Naive thymus-derived CD4-positive, alpha-beta T cell (primary cell): ENCODE data around the gene TRIO. TPM values are rescaled to one million over a fixed set of nuclear protein-coding genes. Genes with fewer than 3 reads are reported as not detected.

Experiments used
- ATAC-seq: fragments of 150-1000 bp; cut with Tn5 transposase; 2 replicates; pipeline ENCODE4 v1.10.0; 2021; ENCODE audit warnings: mild to moderate bottlenecking, moderate library complexity
- CTCF ChIA-PET: fragments of 350-600 bp; sonication (Branson Sonifier 250); formaldehyde crosslinking; loops from one replicate; lab custom pipeline; 2021; ENCODE audit warnings: antibody characterized with exemption; lab: Charles Lee
- POLR2A ChIA-PET: fragments of 350-600 bp; sonication (Branson Sonifier 250); formaldehyde crosslinking; loops from one replicate; lab custom pipeline; 2021; ENCODE audit warnings: antibody characterized with exemption, inconsistent platforms; lab: Charles Lee
- DNase-seq, 9 donors: peaks; one replicate each; pipeline versions ENCODE4 v3.0.0 to v3.0.0-alpha.2; 2020 to 2022; ENCODE audit warnings: mixed read lengths in 1 of 9
- H3K27ac ChIP-seq: one replicate; pipeline ENCODE4 v1.7.0; 2013; ENCODE audit warnings: mild to moderate bottlenecking, low read depth, low read length, moderate library complexity
- H3K27me3 ChIP-seq, 2 donors: one replicate each; pipeline ENCODE4 v1.7.0; 2013; ENCODE audit warnings: low read length in 2 of 2, mild to moderate bottlenecking in 2 of 2, moderate library complexity in 2 of 2; ENCODE audit not compliant: control insufficient read depth in 2 of 2, insufficient read depth in 2 of 2
- H3K36me3 ChIP-seq, 3 experiments: 1 replicate in 2 of 3; 2 replicates in 1 of 3; pipeline ENCODE4 v1.7.0; 2013; ENCODE audit warnings: low read length in 3 of 3, mild to moderate bottlenecking in 3 of 3, moderate library complexity in 1 of 3; ENCODE audit not compliant: insufficient read depth in 3 of 3, control insufficient read depth in 2 of 3
- H3K4me1 ChIP-seq, 2 donors: one replicate each; pipeline ENCODE4 v1.7.0; 2013; ENCODE audit warnings: low read length in 2 of 2, mild to moderate bottlenecking in 2 of 2, moderate library complexity in 1 of 2; ENCODE audit not compliant: control insufficient read depth in 2 of 2, insufficient read depth in 2 of 2
- H3K4me3 ChIP-seq: 2 replicates; pipeline ENCODE4 v1.7.0; 2013; ENCODE audit warnings: mild to moderate bottlenecking, low read length
- H3K9me3 ChIP-seq, 3 experiments: 1 replicate in 2 of 3; 2 replicates in 1 of 3; pipeline ENCODE4 v1.7.0; 2013; ENCODE audit warnings: low read length in 3 of 3; ENCODE audit not compliant: control insufficient read depth in 2 of 3
- H3K27ac Mint-ChIP-seq, 9 donors: one replicate each; pipeline ENCODE4 v1.8.0; 2020 to 2022; ENCODE audit warnings: mixed read lengths in 9 of 9, mild to moderate bottlenecking in 8 of 9, moderate library complexity in 5 of 9, inconsistent platforms in 2 of 9
- H3K27me3 Mint-ChIP-seq, 5 donors: one replicate each; pipeline ENCODE4 v1.8.0; 2021 to 2022; ENCODE audit warnings: mixed read lengths in 5 of 5, mild to moderate bottlenecking in 1 of 5
- H3K36me3 Mint-ChIP-seq, 5 donors: one replicate each; pipeline ENCODE4 v1.8.0; 2020 to 2022; ENCODE audit warnings: mixed read lengths in 5 of 5, mild to moderate bottlenecking in 3 of 5, inconsistent platforms in 1 of 5
- H3K4me1 Mint-ChIP-seq, 7 donors: one replicate each; pipeline ENCODE4 v1.8.0; 2020 to 2022; ENCODE audit warnings: mixed read lengths in 7 of 7, mild to moderate bottlenecking in 3 of 7, inconsistent platforms in 1 of 7
- H3K4me3 Mint-ChIP-seq, 10 donors: one replicate each; pipeline ENCODE4 v1.8.0; 2020 to 2022; ENCODE audit warnings: mild to moderate bottlenecking in 10 of 10, mixed read lengths in 10 of 10, moderate library complexity in 6 of 10, inconsistent platforms in 2 of 10
- H3K9me3 Mint-ChIP-seq, 11 donors: one replicate each; pipeline ENCODE4 v1.8.0; 2020 to 2022; ENCODE audit warnings: mixed read lengths in 11 of 11, mild to moderate bottlenecking in 4 of 11, inconsistent platforms in 1 of 11, moderate library complexity in 1 of 11
- intact Hi-C, 2 donors: fragments of 100-400 bp; cut with micrococcal nuclease; formaldehyde crosslinking; loops; one replicate each; pipeline ENCODE4 v1.15.1; 2023
- polyA plus RNA-seq, 2 donors: library from polyadenylated mRNA; unstranded; fragments of 300-500 nt; fragmentation: Illumina TruSeq; gene quantifications; one replicate each; pipeline ENCODE4 v1.2.3, GENCODE V29; 2021
- total RNA-seq, 6 experiments: library from RNA in 5 of 6; stranded (reverse) in 5 of 6; gene quantifications; 1 replicate in 5 of 6; 2 replicates in 1 of 6; pipeline ENCODE4 v1.2.3 and lab custom pipeline; 2021 to 2026

Gene TRIO
- total and polyA plus RNA-seq, 7 experiments from 2014 or later = 0.16 to 45.9 (median 5.7) TPM

- POLR2A ChIA-PET = no interaction called here
- Histone ChIP-seq H3K4me3 (no peak overlapping the region), H3K27ac (no peak overlapping the region), H3K36me3 (no peaks in the 10 kb centered on the region), H3K27me3 (peaks cover 0 to 5% of the 10 kb centered on the region in 2 donors), H3K9me3 (no peaks in the 10 kb centered on the region), H3K4me1 (no peaks in the 10 kb centered on the region)
- Mint-ChIP-seq H3K36me3 (no peaks in the 10 kb centered on the region), H3K27me3 (peaks cover 11 to 30% (median 14%) of the 10 kb centered on the region in 5 donors), H3K27ac (no peak overlapping the region), H3K9me3 (no peaks in the 10 kb centered on the region), H3K4me3 (peak overlapping the region in 1 of 10 donors; percentile 1), H3K4me1 (peaks cover 6 to 12% (median 6%) of the 10 kb centered on the region in 7 donors)
- no peak for ATAC-seq
- CTCF ChIA-PET = no interaction called here
- intact Hi-C loops = no loop called here
- no peak for DNase-seq
Measured at GRCh38 chr5:14261856-14262611, 118.9 kb downstream of the TRIO start.

GRCh38 chr5:14263113-14263512, 120.0 kb downstream of the TRIO start:
- DNase-seq (no peak), ATAC-seq (no peak)
- Mint-ChIP-seq H3K27me3 (peaks cover 11 to 33% (median 22%) of the 10 kb centered on the region in 5 donors), H3K36me3 (no peaks in the 10 kb centered on the region), H3K4me1 (peaks cover 6 to 12% (median 6%) of the 10 kb centered on the region in 7 donors), H3K27ac (no peak overlapping the region), H3K9me3 (no peaks in the 10 kb centered on the region), H3K4me3 (no peak overlapping the region)
- CTCF ChIA-PET = no interaction called here
- POLR2A ChIA-PET = no interaction called here
- Histone ChIP-seq H3K27me3 (peaks cover 0 to 5% of the 10 kb centered on the region in 2 donors), H3K9me3 (no peaks in the 10 kb centered on the region), H3K4me3 (no peak overlapping the region), H3K4me1 (no peaks in the 10 kb centered on the region), H3K36me3 (no peaks in the 10 kb centered on the region), H3K27ac (no peak overlapping the region)
- intact Hi-C loops = no loop called here

- Histone ChIP-seq H3K36me3 (no peaks in the 10 kb centered on the region), H3K27ac (no peak overlapping the region), H3K27me3 (peaks cover 0 to 5% of the 10 kb centered on the region in 2 donors), H3K4me1 (no peaks in the 10 kb centered on the region), H3K4me3 (no peak overlapping the region), H3K9me3 (no peaks in the 10 kb centered on the region)
- ChIA-PET CTCF (no interaction called here), POLR2A (no interaction called here)
- peaks cover 6 to 12% (median 6%) of the 10 kb centered on the region in 7 donors for H3K4me1 Mint-ChIP-seq
- ATAC-seq (no peak), DNase-seq (no peak)
- no peak overlapping the region for H3K4me3 Mint-ChIP-seq
- H3K9me3 Mint-ChIP-seq = no peaks in the 10 kb centered on the region
- no peaks in the 10 kb centered on the region for H3K36me3 Mint-ChIP-seq
- intact Hi-C loops = loop anchor here in 1 of 2 donors (1.0 kb wide), 1 partner anchor 119 kb away; no protein-coding TSS in a partner anchor
- no peak overlapping the region for H3K27ac Mint-ChIP-seq
- H3K27me3 Mint-ChIP-seq = peaks cover 11 to 33% (median 28%) of the 10 kb centered on the region in 5 donors
Measured at GRCh38 chr5:14263699-14264098, 120.6 kb downstream of the TRIO start.

GRCh38 chr5:14264605-14265316, 121.6 kb downstream of the TRIO start:
- Histone ChIP-seq H3K4me1 (no peaks in the 10 kb centered on the region), H3K9me3 (no peaks in the 10 kb centered on the region), H3K27ac (no peak overlapping the region), H3K27me3 (peaks cover 0 to 5% of the 10 kb centered on the region in 2 donors), H3K4me3 (peak overlapping the region; percentile 27), H3K36me3 (no peaks in the 10 kb centered on the region)
- ChIA-PET CTCF (no interaction called here), POLR2A (no interaction called here)
- peak overlapping the region in 1 of 9 donors; percentile 65 for H3K27ac Mint-ChIP-seq
- H3K4me3 Mint-ChIP-seq = peak overlapping the region; percentile 51 to 81 (median 66)
- H3K4me1 Mint-ChIP-seq = peaks cover 6 to 12% (median 6%) of the 10 kb centered on the region in 7 donors
- ATAC-seq = peak; percentile 93
- DNase-seq = peak; percentile 30 to 78 (median 60)
- peaks cover 11 to 41% (median 33%) of the 10 kb centered on the region in 5 donors for H3K27me3 Mint-ChIP-seq
- intact Hi-C loops = loop anchor here in 1 of 2 donors (1.0 to 5.0 kb wide), 2 partner anchors 120 to 608 kb away; partner anchors contain the start of gene ANKH
- H3K9me3 Mint-ChIP-seq = no peaks in the 10 kb centered on the region
- H3K36me3 Mint-ChIP-seq = no peaks in the 10 kb centered on the region

DNA sequence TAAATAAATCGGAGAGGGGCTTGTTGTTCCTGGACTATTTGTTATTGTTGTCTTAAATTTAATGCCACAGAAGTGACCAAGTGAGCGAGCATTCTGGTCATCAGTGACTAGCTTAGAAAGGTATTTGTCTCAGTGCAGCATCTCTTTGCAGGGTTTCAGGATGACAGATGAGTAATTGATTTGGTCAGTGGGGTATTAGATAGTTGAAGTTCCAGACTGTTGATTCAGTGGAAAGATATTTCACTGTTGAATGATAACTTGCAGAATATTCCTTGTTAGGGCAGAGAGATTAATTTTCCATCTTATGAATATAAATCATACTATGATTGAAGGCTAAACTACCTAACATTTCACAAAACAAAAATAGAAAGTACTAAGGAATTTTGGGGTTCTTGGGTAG, 122.4 kb downstream of the TRIO start:
- ATAC-seq (no peak), DNase-seq (no peak)
- peaks cover 6 to 12% (median 6%) of the 10 kb centered on the region in 7 donors for H3K4me1 Mint-ChIP-seq
- Histone ChIP-seq H3K4me3 (no peak overlapping the region), H3K4me1 (no peaks in the 10 kb centered on the region), H3K27me3 (peaks cover 0 to 5% of the 10 kb centered on the region in 2 donors), H3K27ac (no peak overlapping the region), H3K9me3 (no peaks in the 10 kb centered on the region), H3K36me3 (no peaks in the 10 kb centered on the region)
- no peak overlapping the region for H3K27ac Mint-ChIP-seq
- POLR2A ChIA-PET = no interaction called here
- H3K9me3 Mint-ChIP-seq = no peaks in the 10 kb centered on the region
- CTCF ChIA-PET = no interaction called here
- no peaks in the 10 kb centered on the region for H3K36me3 Mint-ChIP-seq
- H3K4me3 Mint-ChIP-seq = peak overlapping the region in 3 of 10 donors; percentile 9 to 32 (median 24)
- peaks cover 11 to 41% (median 33%) of the 10 kb centered on the region in 5 donors for H3K27me3 Mint-ChIP-seq
- intact Hi-C loops = loop anchor here in 1 of 2 donors (5.0 kb wide), 1 partner anchor 607 kb away; the partner anchor contains the start of gene ANKH

GRCh38 chr5:14266171-14266570, 123.0 kb downstream of the TRIO start:
- Mint-ChIP-seq H3K36me3 (no peaks in the 10 kb centered on the region), H3K27ac (no peak overlapping the region), H3K4me1 (peaks cover 6 to 12% (median 6%) of the 10 kb centered on the region in 7 donors), H3K9me3 (no peaks in the 10 kb centered on the region), H3K27me3 (peaks cover 16 to 41% (median 33%) of the 10 kb centered on the region in 5 donors), H3K4me3 (no peak overlapping the region)
- CTCF ChIA-PET = no interaction called here
- H3K4me1 ChIP-seq = no peaks in the 10 kb centered on the region
- ATAC-seq (no peak), DNase-seq (no peak)
- H3K9me3 ChIP-seq = no peaks in the 10 kb centered on the region
- intact Hi-C loops = loop anchor here in 1 of 2 donors (5.0 kb wide), 1 partner anchor 606 kb away; the partner anchor contains the start of gene ANKH
- H3K36me3 ChIP-seq = no peaks in the 10 kb centered on the region
- no peak overlapping the region for H3K4me3 ChIP-seq
- H3K27me3 ChIP-seq = peaks cover 0 to 5% of the 10 kb centered on the region in 2 donors
- H3K27ac ChIP-seq = no peak overlapping the region
- POLR2A ChIA-PET = no interaction called here
